ENCODE measurements around the gene CLEC2D. TPM values are rescaled to one million over a fixed set of nuclear protein-coding genes. Genes with fewer than 3 reads are reported as not detected.
"Not testable (repeated sequence)": the region's sequence is repeated elsewhere in the genome, so short reads cannot be mapped to it uniquely, and the experiment has no call there.

CLEC2D gene, protein sequence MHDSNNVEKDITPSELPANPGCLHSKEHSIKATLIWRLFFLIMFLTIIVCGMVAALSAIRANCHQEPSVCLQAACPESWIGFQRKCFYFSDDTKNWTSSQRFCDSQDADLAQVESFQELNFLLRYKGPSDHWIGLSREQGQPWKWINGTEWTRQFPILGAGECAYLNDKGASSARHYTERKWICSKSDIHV
- 10 to 100 TPM in 5 of 10 donors, 1 to 10 TPM in 5; 3.0 to 14.4 (median 9.5) TPM for polyA plus RNA-seq (ENCODE audit: insufficient read length in 10 of 10)
- long read RNA-seq, donor 1, full-length matches to known transcripts: 1 of 1 reads
- long read RNA-seq, donor 1, partial matches to known transcripts: 0 of 1 reads
- long read RNA-seq, donor 1, other reads (novel, unspliced or antisense): 0 of 1 reads
- long read RNA-seq, donor 2: 0 reads
- long read RNA-seq, donor 3: 0 reads
- long read RNA-seq, donor 4: 0 reads
- long read RNA-seq, donor 5: 0 reads
- long read RNA-seq, donor 6: 0 reads
- long read RNA-seq, donor 7: 0 reads
- long read RNA-seq, donor 8: 0 reads
- long read RNA-seq, donor 9: 0 reads

- DNase-seq: no peak
These were observed at the start of gene CLEC2D for GRCh38 chr12:9669534-9669933. TSS of gene CLEC2D (plus strand) at chr12:9669713. CDS start at chr12:9669735, 22 bp downstream.

- DNase-seq: no peak
These were observed 44.5 kb upstream of the CLEC2D start for GRCh38 chr12:9625019-9625418.

DNA sequence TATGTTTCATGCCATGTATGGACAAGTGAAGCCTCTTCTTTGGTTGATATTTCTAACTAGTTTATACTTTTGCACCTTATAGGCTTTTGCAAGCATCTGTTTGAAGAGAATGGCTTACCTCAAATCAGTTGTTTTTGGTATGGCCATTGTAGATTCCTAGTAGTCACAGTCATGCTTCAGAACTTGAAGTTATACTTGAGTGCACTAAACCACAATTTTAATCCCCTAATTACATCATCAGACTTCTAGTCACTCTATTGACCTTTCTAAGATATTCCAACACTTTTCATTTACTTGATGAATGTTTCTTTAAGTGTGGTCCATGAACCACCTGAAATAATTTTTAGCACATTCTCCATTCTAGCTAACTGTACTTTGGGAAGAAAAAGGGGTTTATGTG lies 43.2 kb upstream of the CLEC2D start:
- no peak for DNase-seq

GRCh38 chr12:9626821-9627220 lies 42.7 kb upstream of the CLEC2D start:
- no peak for DNase-seq

GRCh38 chr12:9632766-9633165 lies 36.7 kb upstream of the CLEC2D start:
- DNase-seq: no peak

DNA sequence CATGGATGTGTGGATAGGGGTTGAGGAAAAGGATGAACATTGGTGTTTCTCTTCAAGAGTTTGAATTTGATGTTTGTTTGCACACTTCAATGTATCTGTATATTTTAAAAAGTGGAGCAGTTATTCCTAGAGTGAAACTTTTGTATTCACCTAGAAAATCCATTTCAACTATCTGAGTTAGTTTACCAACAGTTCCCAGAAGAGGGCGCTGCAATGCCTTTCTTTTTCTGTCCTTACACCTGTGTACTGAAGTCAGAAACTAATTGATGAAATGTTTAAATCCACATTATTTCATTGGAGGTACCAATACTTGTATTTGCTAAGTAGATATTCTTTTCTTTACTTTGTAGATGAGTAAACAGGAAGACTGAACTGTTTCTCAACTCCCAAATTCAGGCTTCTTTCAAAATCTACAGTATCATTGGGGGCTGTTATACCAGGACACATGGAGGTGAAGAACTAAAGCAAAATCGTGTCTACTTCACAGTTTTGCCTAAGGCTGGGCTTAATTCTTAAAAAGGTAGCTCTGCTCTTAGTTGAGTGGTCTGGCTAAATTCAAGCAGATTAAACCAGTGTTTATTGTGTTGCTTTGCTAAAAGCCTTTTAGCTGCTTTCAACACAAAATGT lies 35.2 kb upstream of the CLEC2D start:
- DNase-seq: peak in 2 of 3 donors; percentile 6 to 37

DNA sequence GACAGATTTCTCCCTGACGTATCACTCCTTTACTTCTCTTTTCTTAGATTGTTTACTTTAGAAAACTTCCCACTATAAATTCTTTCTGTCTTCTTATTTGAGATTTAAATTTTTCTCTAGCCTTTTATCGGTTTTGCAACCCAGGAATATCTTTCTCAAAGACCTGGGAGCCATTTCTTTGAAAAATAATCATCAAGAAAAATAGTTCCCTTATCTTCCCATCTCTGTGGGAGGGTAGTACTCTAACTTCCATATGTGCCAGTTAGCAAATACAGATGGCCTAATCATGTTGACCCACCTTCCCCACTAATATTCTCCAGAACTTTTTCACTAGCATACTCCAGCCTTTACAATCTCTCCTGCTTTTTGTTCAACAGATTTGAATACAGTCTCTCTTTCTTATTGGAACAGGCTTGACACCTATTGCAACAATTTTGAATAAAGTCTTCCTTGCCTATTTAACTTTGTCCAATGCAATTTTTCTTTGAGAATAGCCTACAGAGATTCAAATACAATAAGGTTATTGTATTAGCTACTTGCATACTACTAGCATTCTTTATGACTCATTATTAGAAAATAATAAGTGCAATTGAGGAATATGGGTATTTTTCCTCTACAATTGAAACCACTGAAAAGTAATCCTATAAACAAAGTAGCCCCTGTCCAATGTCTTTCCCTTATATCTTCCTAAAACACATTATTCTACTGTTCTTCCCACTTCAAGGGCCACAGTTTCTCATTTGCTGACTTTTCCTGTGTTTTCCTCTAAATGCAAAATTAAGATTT lies 34.4 kb upstream of the CLEC2D start:
- DNase-seq: no peak

DNA sequence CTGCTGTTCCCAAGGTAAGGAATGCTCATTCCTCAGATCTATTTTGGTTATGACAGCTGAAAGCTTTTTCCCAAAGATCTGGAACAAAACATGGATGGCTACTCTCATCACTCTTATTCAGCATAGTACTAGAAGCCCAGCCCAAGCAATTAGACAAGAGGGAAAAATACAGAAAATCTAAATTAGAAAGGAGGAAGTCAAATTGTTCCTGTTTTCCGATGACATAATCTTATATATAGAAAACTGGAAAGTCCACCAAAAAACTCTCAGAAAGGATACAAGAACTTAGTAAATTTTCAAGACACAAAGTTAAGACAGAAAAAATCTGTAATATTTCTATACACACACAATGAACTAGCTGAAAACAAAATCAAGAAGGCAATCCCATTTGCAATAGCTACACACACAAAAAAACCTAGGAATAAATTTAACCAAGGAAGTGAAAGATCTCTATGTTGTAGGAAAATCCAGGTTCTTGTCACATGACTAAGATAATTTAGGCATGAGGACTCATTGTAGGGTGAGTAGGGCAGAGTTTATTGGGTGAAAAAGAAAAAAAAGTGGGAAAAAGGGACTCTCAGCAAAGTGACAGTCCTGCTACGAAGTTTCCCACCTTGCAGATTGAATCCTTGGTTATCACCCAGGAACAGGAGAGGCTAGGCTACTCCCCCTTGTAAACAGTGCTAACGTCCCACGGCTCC lies 33.2 kb upstream of the CLEC2D start:
- DNase-seq: no peak

GRCh38 chr12:9636851-9637206 lies 32.7 kb upstream of the CLEC2D start:
- DNase-seq: no peak

GRCh38 chr12:9640024-9640423 lies 29.5 kb upstream of the CLEC2D start:
- DNase-seq: no peak

GRCh38 chr12:9642606-9643265 lies 26.8 kb upstream of the CLEC2D start:
- DNase-seq: no peak

- DNase-seq: no peak
These were observed 26.2 kb upstream of the CLEC2D start for GRCh38 chr12:9643266-9643660.

DNA sequence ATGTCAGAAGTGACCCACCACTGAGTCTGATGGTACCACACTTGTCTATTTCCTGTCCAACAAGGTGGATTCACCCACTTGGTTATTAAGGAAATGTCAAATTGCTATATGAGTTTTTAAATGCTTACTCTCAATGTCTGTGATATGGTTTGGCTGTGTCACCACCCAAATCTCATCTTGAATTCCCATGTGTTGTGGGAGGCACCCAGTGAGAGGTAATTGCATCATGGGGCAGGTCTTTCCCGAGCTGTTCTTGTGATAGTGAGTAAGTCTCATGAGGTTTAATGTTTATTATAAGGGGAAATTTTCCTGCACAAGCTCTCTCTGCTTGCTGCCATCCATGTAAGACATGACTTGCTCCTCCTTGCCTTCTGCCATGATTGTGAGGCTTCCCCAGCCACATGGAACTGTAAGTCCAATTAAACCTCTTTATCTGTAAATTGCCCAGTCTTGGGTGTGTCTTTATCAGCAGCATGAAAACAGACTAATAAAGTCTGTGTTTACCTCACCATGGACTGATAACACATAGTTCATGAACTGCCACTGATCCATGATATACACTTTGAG lies 24.4 kb upstream of the CLEC2D start:
- DNase-seq: not testable (repeated sequence)

- peak in 1 of 3 donors; percentile 11 for DNase-seq
These were observed 22.4 kb upstream of the CLEC2D start for GRCh38 chr12:9646794-9647781.

DNA sequence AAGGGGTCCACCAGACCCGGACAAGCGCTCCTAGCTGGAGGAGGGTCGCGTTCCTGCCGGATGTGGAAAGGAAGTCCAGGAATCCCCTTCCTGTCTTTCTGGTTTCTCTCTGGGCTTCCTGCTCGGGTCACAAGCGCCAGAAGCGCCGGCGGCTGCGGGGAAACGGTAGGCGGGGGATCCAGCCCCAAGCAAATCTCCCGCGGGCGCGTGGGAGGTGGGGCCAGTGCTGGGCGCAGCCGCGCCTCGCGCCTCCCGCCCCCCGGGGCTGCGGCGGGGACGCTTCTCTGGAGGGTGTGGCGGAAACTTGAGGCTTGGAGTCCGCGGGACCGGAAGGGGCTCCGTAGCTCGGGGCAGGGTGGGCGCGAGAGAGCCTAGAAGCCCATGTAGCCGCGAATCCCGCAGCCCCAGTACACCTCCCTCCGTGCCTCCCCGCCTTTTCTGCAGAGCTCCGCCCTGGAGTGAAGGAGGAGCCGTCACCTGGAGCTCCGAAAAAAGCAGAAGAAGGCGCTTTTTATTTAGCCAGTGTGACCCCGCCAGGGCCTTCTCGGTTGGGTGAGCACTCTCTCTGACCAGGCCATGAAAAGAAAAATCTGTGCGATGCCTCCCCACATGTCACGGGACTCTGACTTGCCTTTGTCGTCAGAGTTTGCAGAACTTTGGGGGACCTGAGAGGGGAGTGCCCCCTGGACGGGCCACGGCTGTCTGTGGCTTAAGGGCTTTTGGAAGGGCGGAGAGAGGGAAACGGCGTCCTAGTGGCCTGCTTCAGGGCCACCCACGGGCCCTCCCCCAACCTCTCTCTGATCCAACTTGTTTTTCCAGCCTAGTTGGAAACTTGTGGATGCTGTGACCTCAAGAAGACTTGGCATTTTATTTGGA lies 21.4 kb upstream of the CLEC2D start:
- peak; percentile 84 to 94 (median 91) for DNase-seq

- peak in 1 of 3 donors; percentile 26 for DNase-seq
These were observed 20.6 kb upstream of the CLEC2D start for GRCh38 chr12:9648701-9649531.

GRCh38 chr12:9649532-9649940 lies 20.0 kb upstream of the CLEC2D start:
- DNase-seq: peak in 1 of 3 donors; percentile 32

Measured in muscle of back (tissue), 13 donors.